Uterus (tissue), 4 donors: ENCODE measurements around the gene ARHGAP42. TPM values are rescaled to one million over a fixed set of nuclear protein-coding genes. Genes with fewer than 3 reads are reported as not detected.

Experiments
- DNase-seq, 2 donors: peaks; one replicate each; pipeline ENCODE4 v3.0.0-alpha.2; 2019 to 2020
- H3K27ac ChIP-seq, 2 donors: fragments of 200-600 bp; sonication (generic); 1 replicate in 1 of 2; 2 replicates in 1 of 2; pipeline ENCODE4 v1.5.1; 2016 to 2018
- H3K27me3 ChIP-seq, 2 donors: fragments of 200-600 bp; sonication (generic); one replicate each; pipeline ENCODE4 v1.5.1; 2018 to 2019; ENCODE audit warnings: control low read depth in 1 of 2
- H3K36me3 ChIP-seq, 2 donors: fragments of 200-600 bp; sonication (generic); one replicate each; pipeline ENCODE4 v1.5.1; 2019; ENCODE audit warnings: control low read depth in 1 of 2
- H3K4me1 ChIP-seq, 2 donors: fragments of 200-600 bp; sonication (generic); one replicate each; pipeline ENCODE4 v1.5.1; 2018 to 2019; ENCODE audit warnings: control low read depth in 1 of 2
- H3K4me3 ChIP-seq, 2 donors: fragments of 200-600 bp; sonication (generic); 1 replicate in 1 of 2; 2 replicates in 1 of 2; pipeline ENCODE4 v1.5.1; 2018 to 2019; ENCODE audit warnings: mild to moderate bottlenecking in 1 of 2
- H3K9me3 ChIP-seq, 2 donors: fragments of 200-600 bp; sonication (generic); one replicate each; pipeline ENCODE4 v1.5.1; 2019; ENCODE audit warnings: control low read depth in 1 of 2
- CTCF ChIP-seq, 4 experiments: fragments of 200-600 bp in 2 of 4; fragments of 450-650 bp in 2 of 4; sonication (generic) in 2 of 4; IDR thresholded peaks; one replicate each; pipeline ENCODE4 v1.5.1; 2016 to 2019; ENCODE audit warnings: antibody characterized with exemption in 4 of 4, mild to moderate bottlenecking in 2 of 4, moderate library complexity in 1 of 4
- POLR2A ChIP-seq, 2 donors: fragments of 450-650 bp; IDR thresholded peaks; one replicate each; pipeline ENCODE4 v1.6.1; 2016; ENCODE audit warnings: antibody characterized with exemption in 2 of 2, mild to moderate bottlenecking in 1 of 2, moderate library complexity in 1 of 2
- intact Hi-C: fragments of 100-400 bp; cut with DNase I; formaldehyde crosslinking; loops from one replicate; pipeline ENCODE4 v1.15.1; 2023; ENCODE audit warnings: low total_unique reads
- total RNA-seq, 4 donors: library from RNA; depleted of rRNA in 3 of 4; stranded (reverse); fragments of >200 nt in 3 of 4; gene quantifications; one replicate each; pipeline versions ENCODE4 v1.1.0 to v1.2.4, GENCODE V29; 2014 to 2023
- donor health status: DM: yes; HTN: yes; CAD: no.

ARHGAP42 gene
- total RNA-seq, 4 donors from 2014 or later = 10.2 to 51.6 (median 21.1) TPM

DNA sequence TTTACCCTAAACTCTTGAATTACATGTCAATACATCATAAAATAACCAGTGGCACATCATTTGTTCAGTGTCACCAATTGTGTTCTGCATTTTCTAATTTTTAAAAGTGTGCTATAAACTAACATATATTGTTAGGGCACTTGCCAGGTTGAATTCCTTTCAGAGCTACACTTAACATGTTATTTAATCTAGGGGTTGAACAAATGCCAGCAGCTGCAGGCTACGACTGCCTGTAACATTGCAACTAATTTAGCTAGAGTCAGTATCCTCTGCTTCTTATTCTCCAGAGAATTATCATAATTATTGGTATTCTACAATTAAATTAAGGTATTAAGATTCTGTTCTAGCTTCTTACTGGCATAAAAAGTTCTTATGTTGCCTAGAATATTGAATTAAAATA, 46.4 kb upstream of the ARHGAP42 start:
- Histone ChIP-seq H3K27ac (no peak overlapping the region), H3K9me3 (no peaks in the 10 kb centered on the region), H3K4me1 (peaks cover 0 to 4% of the 10 kb centered on the region in 2 donors), H3K36me3 (no peaks in the 10 kb centered on the region), H3K27me3 (no peaks in the 10 kb centered on the region), H3K4me3 (no peak overlapping the region)
- intact Hi-C loops = no loop called here
- TF ChIP-seq POLR2A (IDR thresholded peaks at IDR 0.05) = no peak
- TF ChIP-seq CTCF (IDR thresholded peaks at IDR 0.05) = no peak
- DNase-seq = no peak

GRCh38 chr11:100641456-100641855, 45.6 kb upstream of the ARHGAP42 start:
- no peaks in the 10 kb centered on the region for H3K36me3 ChIP-seq
- DNase-seq = no peak
- no peaks in the 10 kb centered on the region for H3K27me3 ChIP-seq
- H3K9me3 ChIP-seq = no peaks in the 10 kb centered on the region
- TF ChIP-seq CTCF (IDR thresholded peaks at IDR 0.05) = no peak
- TF ChIP-seq POLR2A (IDR thresholded peaks at IDR 0.05) = no peak
- intact Hi-C loops = no loop called here
- no peak overlapping the region for H3K27ac ChIP-seq
- no peak overlapping the region for H3K4me3 ChIP-seq
- peaks cover 0 to 4% of the 10 kb centered on the region in 2 donors for H3K4me1 ChIP-seq

DNA sequence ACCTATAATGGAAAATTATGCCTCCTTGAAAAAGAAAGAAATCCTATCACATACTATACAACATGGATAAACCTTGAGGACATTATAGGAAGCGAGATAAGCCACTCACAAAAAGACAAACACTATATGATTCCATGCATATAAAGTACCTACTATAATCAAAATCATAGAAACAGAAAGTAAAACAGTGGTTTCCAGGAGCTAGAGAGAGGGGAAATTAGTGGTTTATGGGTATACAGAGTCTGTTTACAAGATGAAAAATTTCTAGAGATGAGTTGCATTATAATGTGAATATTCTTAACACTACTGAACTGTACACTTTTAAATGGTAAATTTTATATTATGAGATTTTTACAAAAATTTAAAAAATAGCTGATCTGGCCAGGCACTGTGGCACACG, 40.5 kb upstream of the ARHGAP42 start:
- TF ChIP-seq CTCF (IDR thresholded peaks at IDR 0.05) (no peak), POLR2A (IDR thresholded peaks at IDR 0.05) (no peak)
- H3K27ac ChIP-seq = no peak overlapping the region
- intact Hi-C loops = no loop called here
- no peak for DNase-seq
- no peaks in the 10 kb centered on the region for H3K9me3 ChIP-seq
- H3K4me1 ChIP-seq = peaks cover 0 to 4% of the 10 kb centered on the region in 2 donors
- H3K36me3 ChIP-seq = no peaks in the 10 kb centered on the region
- no peak overlapping the region for H3K4me3 ChIP-seq
- H3K27me3 ChIP-seq = no peaks in the 10 kb centered on the region

DNA sequence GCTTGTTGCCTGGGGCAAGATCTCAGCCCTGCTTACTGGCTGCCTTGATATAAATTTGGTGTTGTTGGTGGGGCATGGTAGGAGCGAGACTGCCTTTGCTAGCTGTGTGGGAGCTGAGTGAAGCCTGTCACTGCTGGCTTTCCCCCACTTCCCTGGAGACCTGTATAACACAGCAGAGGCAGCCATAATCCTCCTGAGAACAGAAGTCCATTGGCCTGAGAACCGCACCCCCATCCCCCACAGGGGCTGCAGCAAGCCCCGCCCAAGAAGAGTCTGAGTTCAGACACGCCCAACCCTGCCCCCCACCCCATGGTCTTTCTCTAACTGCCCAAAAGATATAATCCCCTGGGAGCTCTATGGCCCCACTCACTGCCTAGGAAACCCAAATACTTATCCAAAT, 39.2 kb upstream of the ARHGAP42 start:
- Histone ChIP-seq H3K4me1 (peaks cover 0 to 4% of the 10 kb centered on the region in 2 donors), H3K36me3 (no peaks in the 10 kb centered on the region), H3K27me3 (no peaks in the 10 kb centered on the region), H3K9me3 (no peaks in the 10 kb centered on the region), H3K27ac (no peak overlapping the region), H3K4me3 (no peak overlapping the region)
- intact Hi-C loops = no loop called here
- TF ChIP-seq POLR2A (IDR thresholded peaks at IDR 0.05) = no peak
- TF ChIP-seq CTCF (IDR thresholded peaks at IDR 0.05) = no peak
- no peak for DNase-seq

DNA sequence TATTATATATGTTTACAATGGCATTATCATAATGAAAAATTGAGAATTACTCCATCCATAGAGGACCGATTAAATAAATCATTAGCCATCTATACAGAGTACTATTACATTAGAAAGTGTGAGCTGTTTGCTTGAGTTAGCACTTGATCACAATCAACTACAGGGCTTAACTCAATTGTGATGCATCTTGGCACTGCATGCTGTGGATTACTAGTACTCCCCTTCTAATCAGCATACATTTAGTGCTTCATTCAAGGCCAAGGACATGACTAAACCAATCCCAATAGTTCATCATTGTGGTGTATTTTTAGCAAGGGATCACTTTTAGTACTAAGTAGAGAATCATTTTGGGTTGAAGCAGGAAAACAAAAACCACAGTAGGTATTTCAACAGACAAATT, 23.5 kb upstream of the ARHGAP42 start:
- intact Hi-C loops = no loop called here
- no peak overlapping the region for H3K27ac ChIP-seq
- H3K36me3 ChIP-seq = no peaks in the 10 kb centered on the region
- TF ChIP-seq POLR2A (IDR thresholded peaks at IDR 0.05) (no peak), CTCF (IDR thresholded peaks at IDR 0.05) (no peak)
- no peaks in the 10 kb centered on the region for H3K9me3 ChIP-seq
- no peak for DNase-seq
- no peaks in the 10 kb centered on the region for H3K4me1 ChIP-seq
- H3K4me3 ChIP-seq = no peak overlapping the region
- H3K27me3 ChIP-seq = no peaks in the 10 kb centered on the region
